Hematopoietic multipotent progenitor cell treated with erythropoietin and hydrocortisone succinate and interleukin-3 and kit ligand, for 4 days (in vitro differentiated cells): ENCODE results near the gene RPEL1.
"Not testable (repeated sequence)": the region's sequence is repeated elsewhere in the genome, so short reads cannot be mapped to it uniquely, and the experiment has no call there.

ENCODE experiments used
- DNase-seq: peaks from one replicate; pipeline ENCODE4 v3.0.0-alpha.2; 2015

Gene RPEL1

GRCh38 chr10:103238506-103239252 lies 7.0 kb upstream of the RPEL1 start:
- no peak for DNase-seq

GRCh38 chr10:103241262-103242011 lies 4.2 kb upstream of the RPEL1 start:
- DNase-seq, result peak; percentile 80

- DNase-seq, result peak; percentile 89
Observed at GRCh38 chr10:103244666-103245271, 918 bp upstream of the RPEL1 start.

- peak; percentile 14 for DNase-seq
Observed at GRCh38 chr10:103246324-103246723, 637 bp downstream of the RPEL1 start.

- DNase-seq, result no peak
Observed at GRCh38 chr10:103254113-103254512, 8.4 kb downstream of the RPEL1 start.

GRCh38 chr10:103254538-103255325 lies 9.0 kb downstream of the RPEL1 start:
- DNase-seq, result peak; percentile 38

- no peak for DNase-seq
Observed at GRCh38 chr10:103256613-103257012, 10.9 kb downstream of the RPEL1 start.

GRCh38 chr10:103257812-103258211 lies 12.1 kb downstream of the RPEL1 start:
- DNase-seq, result no peak

GRCh38 chr10:103258928-103259327 lies 13.2 kb downstream of the RPEL1 start:
- DNase-seq, result not testable (repeated sequence)

GRCh38 chr10:103259989-103260388 lies 14.3 kb downstream of the RPEL1 start:
- no peak for DNase-seq

GRCh38 chr10:103262229-103262628 lies 16.5 kb downstream of the RPEL1 start:
- DNase-seq, result no peak

GRCh38 chr10:103265717-103266329 lies 20.1 kb downstream of the RPEL1 start:
- peak; percentile 83 for DNase-seq

GRCh38 chr10:103273041-103273441 lies 27.4 kb downstream of the RPEL1 start:
- no peak for DNase-seq

- DNase-seq, result no peak
Observed at GRCh38 chr10:103276251-103276895, 30.7 kb downstream of the RPEL1 start.

- peak; percentile 75 for DNase-seq
Observed at GRCh38 chr10:103276896-103277712, 31.4 kb downstream of the RPEL1 start, which contains the start of gene INA. Gene INA, plus strand, starts transcription at chr10:103277138. Its CDS starts 74 bp downstream, at chr10:103277212.

GRCh38 chr10:103277713-103278536 lies 32.2 kb downstream of the RPEL1 start:
- no peak for DNase-seq

- no peak for DNase-seq
Observed at GRCh38 chr10:103278537-103278823, 32.8 kb downstream of the RPEL1 start.

GRCh38 chr10:103278862-103279298 lies 33.2 kb downstream of the RPEL1 start:
- peak; percentile 82 for DNase-seq

- no peak for DNase-seq
Observed at GRCh38 chr10:103280031-103280430, 34.3 kb downstream of the RPEL1 start.

- no peak for DNase-seq
Observed at GRCh38 chr10:103280506-103280905, 34.8 kb downstream of the RPEL1 start.
